ENCODE measurements around the gene TMED10. TPM values are rescaled to one million over a fixed set of nuclear protein-coding genes. Genes with fewer than 3 reads are reported as not detected.

Gene TMED10
- total and polyA plus RNA-seq, 2 donors (not counting 1 experiment from before 2014, with no cell fraction given) = 223 to 333 TPM

- TF ChIP-seq EZH2 (IDR thresholded peaks at IDR 0.05; ENCODE audit: low read length, missing control alignments) (no peak), CTCF (conservative IDR thresholded peaks at IDR 0.05 in 1 of 2, IDR thresholded peaks at IDR 0.05 in 1 of 2; ENCODE audit: low read depth in 1 of 2, low read length in 2 of 2) (no peak)
- H3K79me2 ChIP-seq (ENCODE audit: control insufficient read depth, insufficient read depth, low read length) = peaks cover 66% of the 10 kb centered on the region
- H3K27ac ChIP-seq (ENCODE audit: insufficient read depth, low read length) = no peak overlapping the region
- DNase-seq (ENCODE audit: low read depth in 2 of 2) = peak; percentile 20 to 55
- no peak overlapping the region for H3K9ac ChIP-seq (ENCODE audit: insufficient read depth, low read length)
- no peaks in the 10 kb centered on the region for H3K4me1 ChIP-seq (ENCODE audit: control insufficient read depth, extremely low read depth, insufficient read depth, low read length)
- H4K20me1 ChIP-seq (ENCODE audit: control insufficient read depth, extremely low read depth, insufficient read depth, low read length) = no peaks in the 10 kb centered on the region
- no peaks in the 10 kb centered on the region for H3K9me3 ChIP-seq (ENCODE audit: control insufficient read depth, insufficient read depth, low read depth, low read length)
- H3K36me3 ChIP-seq (ENCODE audit: control insufficient read depth, insufficient read depth, low read length) = no peaks in the 10 kb centered on the region
- no peaks in the 10 kb centered on the region for H3K27me3 ChIP-seq (ENCODE audit: control insufficient read depth, insufficient read depth, low read length)
- H3K4me3 ChIP-seq (replicated peaks in 1 of 4; ENCODE audit: control extremely low read depth in 1 of 4, insufficient read depth in 1 of 4, low read depth in 3 of 4, low read length in 4 of 4) = no peak overlapping the region
- no peak overlapping the region for H3K4me2 ChIP-seq (ENCODE audit: extremely low read depth, insufficient read depth, low read length)
- no peak overlapping the region for H2AFZ ChIP-seq (ENCODE audit: low read length)
These were observed 10.6 kb downstream of the TMED10 start for GRCh38 chr14:75165586-75166391.

GRCh38 chr14:75164809-75165208 lies 11.6 kb downstream of the TMED10 start:
- Histone ChIP-seq H2AFZ (ENCODE audit: low read length) (no peak overlapping the region), H3K36me3 (ENCODE audit: control insufficient read depth, insufficient read depth, low read length) (no peaks in the 10 kb centered on the region), H3K9me3 (ENCODE audit: control insufficient read depth, insufficient read depth, low read depth, low read length) (no peaks in the 10 kb centered on the region), H3K27me3 (ENCODE audit: control insufficient read depth, insufficient read depth, low read length) (no peaks in the 10 kb centered on the region), H4K20me1 (ENCODE audit: control insufficient read depth, extremely low read depth, insufficient read depth, low read length) (no peaks in the 10 kb centered on the region), H3K9ac (ENCODE audit: insufficient read depth, low read length) (no peak overlapping the region), H3K4me3 (replicated peaks in 1 of 4; ENCODE audit: control extremely low read depth in 1 of 4, insufficient read depth in 1 of 4, low read depth in 3 of 4, low read length in 4 of 4) (no peak overlapping the region), H3K79me2 (ENCODE audit: control insufficient read depth, insufficient read depth, low read length) (peaks cover 59% of the 10 kb centered on the region), H3K27ac (ENCODE audit: insufficient read depth, low read length) (no peak overlapping the region), H3K4me1 (ENCODE audit: control insufficient read depth, extremely low read depth, insufficient read depth, low read length) (no peaks in the 10 kb centered on the region), H3K4me2 (ENCODE audit: extremely low read depth, insufficient read depth, low read length) (no peak overlapping the region)
- DNase-seq (ENCODE audit: low read depth in 2 of 2) = no peak
- TF ChIP-seq CTCF (conservative IDR thresholded peaks at IDR 0.05 in 1 of 2, IDR thresholded peaks at IDR 0.05 in 1 of 2; ENCODE audit: low read depth in 1 of 2, low read length in 2 of 2) = no peak
- TF ChIP-seq EZH2 (IDR thresholded peaks at IDR 0.05; ENCODE audit: low read length, missing control alignments) = no peak

- no peak for TF ChIP-seq CTCF (conservative IDR thresholded peaks at IDR 0.05 in 1 of 2, IDR thresholded peaks at IDR 0.05 in 1 of 2; ENCODE audit: low read depth in 1 of 2, low read length in 2 of 2)
- TF ChIP-seq EZH2 (IDR thresholded peaks at IDR 0.05; ENCODE audit: low read length, missing control alignments) = no peak
- H3K9ac ChIP-seq (ENCODE audit: insufficient read depth, low read length) = no peak overlapping the region
- no peaks in the 10 kb centered on the region for H3K4me1 ChIP-seq (ENCODE audit: control insufficient read depth, extremely low read depth, insufficient read depth, low read length)
These were observed 12.7 kb downstream of the TMED10 start for GRCh38 chr14:75163677-75164076.

More at GRCh38 chr14:75163677-75164076, 12.7 kb downstream of the TMED10 start:
- Histone ChIP-seq H2AFZ (ENCODE audit: low read length) (no peak overlapping the region), H3K9me3 (ENCODE audit: control insufficient read depth, insufficient read depth, low read depth, low read length) (no peaks in the 10 kb centered on the region), H3K4me2 (ENCODE audit: extremely low read depth, insufficient read depth, low read length) (no peak overlapping the region), H3K27ac (ENCODE audit: insufficient read depth, low read length) (no peak overlapping the region), H3K4me3 (replicated peaks in 1 of 4; ENCODE audit: control extremely low read depth in 1 of 4, insufficient read depth in 1 of 4, low read depth in 3 of 4, low read length in 4 of 4) (no peak overlapping the region), H3K79me2 (ENCODE audit: control insufficient read depth, insufficient read depth, low read length) (peaks cover 54% of the 10 kb centered on the region), H3K27me3 (ENCODE audit: control insufficient read depth, insufficient read depth, low read length) (no peaks in the 10 kb centered on the region), H3K36me3 (ENCODE audit: control insufficient read depth, insufficient read depth, low read length) (no peaks in the 10 kb centered on the region), H4K20me1 (ENCODE audit: control insufficient read depth, extremely low read depth, insufficient read depth, low read length) (no peaks in the 10 kb centered on the region)
- DNase-seq (ENCODE audit: low read depth in 2 of 2) = no peak
